LNCAP (cell line): Measurements from ENCODE around the gene GLE1.

Experiments used
- TF ChIP-seq, protein P1 (sequence below): fragments of 450-650 bp; IDR thresholded peaks from 2 replicates; pipeline ENCODE4 v1.5.1; 2017; ENCODE audit warnings: mild to moderate bottlenecking

GLE1 gene

DNA sequence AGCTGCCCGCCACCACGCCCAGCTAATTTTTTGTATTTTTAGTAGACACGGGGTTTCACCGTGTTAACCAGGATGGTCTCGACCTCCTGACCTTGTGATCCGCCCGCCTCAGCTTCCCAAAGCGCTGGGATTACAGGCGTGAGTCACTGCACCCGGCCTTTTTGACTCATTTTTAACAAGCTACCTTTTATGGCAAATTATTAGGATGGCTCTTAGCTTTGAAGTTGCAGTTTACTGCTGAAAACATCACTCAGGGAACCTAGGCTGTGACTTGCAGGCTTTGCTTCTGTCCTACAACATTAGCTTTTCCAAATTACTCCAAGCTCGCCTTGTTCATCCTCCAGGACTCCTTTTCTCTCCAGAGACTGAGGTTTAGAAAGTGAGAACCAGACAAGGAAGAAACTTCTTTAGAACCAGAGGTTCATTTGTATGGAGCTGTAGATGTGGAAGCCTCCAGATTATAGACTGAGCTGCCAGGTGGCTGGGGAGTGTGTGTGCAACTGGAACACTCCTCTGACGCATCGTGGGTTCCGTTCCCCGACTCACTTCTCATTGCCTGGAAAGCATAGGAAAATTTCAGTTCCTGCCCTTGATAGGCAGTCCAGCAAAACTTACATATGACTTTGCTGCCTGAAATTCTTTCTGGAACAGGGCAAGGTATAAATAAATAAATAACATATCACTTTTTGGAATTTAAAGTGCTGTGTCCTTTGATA lies 24.1 kb downstream of the GLE1 start:
- TF ChIP-seq, protein P1, sequence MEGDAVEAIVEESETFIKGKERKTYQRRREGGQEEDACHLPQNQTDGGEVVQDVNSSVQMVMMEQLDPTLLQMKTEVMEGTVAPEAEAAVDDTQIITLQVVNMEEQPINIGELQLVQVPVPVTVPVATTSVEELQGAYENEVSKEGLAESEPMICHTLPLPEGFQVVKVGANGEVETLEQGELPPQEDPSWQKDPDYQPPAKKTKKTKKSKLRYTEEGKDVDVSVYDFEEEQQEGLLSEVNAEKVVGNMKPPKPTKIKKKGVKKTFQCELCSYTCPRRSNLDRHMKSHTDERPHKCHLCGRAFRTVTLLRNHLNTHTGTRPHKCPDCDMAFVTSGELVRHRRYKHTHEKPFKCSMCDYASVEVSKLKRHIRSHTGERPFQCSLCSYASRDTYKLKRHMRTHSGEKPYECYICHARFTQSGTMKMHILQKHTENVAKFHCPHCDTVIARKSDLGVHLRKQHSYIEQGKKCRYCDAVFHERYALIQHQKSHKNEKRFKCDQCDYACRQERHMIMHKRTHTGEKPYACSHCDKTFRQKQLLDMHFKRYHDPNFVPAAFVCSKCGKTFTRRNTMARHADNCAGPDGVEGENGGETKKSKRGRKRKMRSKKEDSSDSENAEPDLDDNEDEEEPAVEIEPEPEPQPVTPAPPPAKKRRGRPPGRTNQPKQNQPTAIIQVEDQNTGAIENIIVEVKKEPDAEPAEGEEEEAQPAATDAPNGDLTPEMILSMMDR = no peak

GRCh38 chr9:128529191-128529590 lies 24.7 kb downstream of the GLE1 start:
- TF ChIP-seq, protein P1 = no peak

- TF ChIP-seq, protein P1 = no peak
Observed at GRCh38 chr9:128532581-128532980, 28.1 kb downstream of the GLE1 start.

- TF ChIP-seq, protein P1 = no peak
Observed at GRCh38 chr9:128540634-128541360, 36.3 kb downstream of the GLE1 start.

- TF ChIP-seq, protein P1 = no peak
Observed at GRCh38 chr9:128546504-128546903, 42.0 kb downstream of the GLE1 start.

DNA sequence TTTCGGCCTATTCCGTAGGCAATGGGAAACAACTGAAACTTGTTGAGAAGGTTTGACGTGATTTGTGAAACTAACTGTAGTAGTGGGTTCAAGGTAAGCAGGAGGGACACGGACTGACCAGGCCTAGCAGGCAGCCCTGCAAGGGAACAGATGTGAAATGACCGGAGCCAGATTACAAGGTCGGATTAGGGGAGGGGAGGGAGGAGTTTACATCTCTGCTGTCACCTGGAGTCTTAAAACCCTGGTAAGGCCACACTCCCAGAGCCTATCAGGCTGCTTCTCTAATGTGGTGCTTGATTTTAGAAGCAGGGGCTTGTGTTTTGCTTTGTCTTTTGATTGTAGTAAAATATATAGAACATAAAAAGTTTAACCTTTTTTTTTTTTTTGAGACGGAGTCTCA lies 44.4 kb downstream of the GLE1 start:
- TF ChIP-seq, protein P1 = no peak

DNA sequence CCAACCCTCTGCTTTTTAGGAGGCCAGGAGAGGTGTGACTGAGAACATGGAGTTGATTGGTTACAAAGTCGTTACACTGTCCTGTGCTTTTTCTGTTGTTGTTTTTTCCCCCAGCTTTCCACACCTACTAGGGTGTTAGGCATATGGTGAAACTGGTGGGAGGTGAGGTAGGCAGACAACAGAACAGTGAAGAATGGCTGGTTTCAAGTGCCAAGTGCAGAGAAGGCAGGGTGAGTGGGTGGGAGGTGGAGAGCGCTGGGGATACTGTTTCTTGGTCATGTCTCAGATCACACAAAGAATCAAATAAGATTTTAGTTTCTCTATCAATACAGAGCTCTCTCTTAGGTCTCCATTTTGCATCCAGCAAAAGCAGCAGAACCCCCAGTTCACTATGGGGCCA lies 45.7 kb downstream of the GLE1 start:
- TF ChIP-seq, protein P1 = no peak
